A673 (cell line): ENCODE data around the gene KRT27.

Experiments
- EZH2 ChIP-seq: fragments of 200-600 bp; sonication (generic); IDR thresholded peaks from 2 replicates; pipeline ENCODE4 v1.6.1; 2017; ENCODE audit warnings: borderline replicate concordance, low read depth, mild to moderate bottlenecking, mixed read lengths, antibody characterized with exemption, low read length; ENCODE audit not compliant: poor library complexity, severe bottlenecking
- TF ChIP-seq, protein P1 (sequence below): fragments of 300-800, 200-600 bp; sonication (generic); conservative IDR thresholded peaks from 2 replicates; pipeline ENCODE4 v1.5.1; 2017; ENCODE audit warnings: low read depth, mild to moderate bottlenecking, antibody characterized with exemption, low read length, moderate library complexity, mixed read lengths

DNA sequence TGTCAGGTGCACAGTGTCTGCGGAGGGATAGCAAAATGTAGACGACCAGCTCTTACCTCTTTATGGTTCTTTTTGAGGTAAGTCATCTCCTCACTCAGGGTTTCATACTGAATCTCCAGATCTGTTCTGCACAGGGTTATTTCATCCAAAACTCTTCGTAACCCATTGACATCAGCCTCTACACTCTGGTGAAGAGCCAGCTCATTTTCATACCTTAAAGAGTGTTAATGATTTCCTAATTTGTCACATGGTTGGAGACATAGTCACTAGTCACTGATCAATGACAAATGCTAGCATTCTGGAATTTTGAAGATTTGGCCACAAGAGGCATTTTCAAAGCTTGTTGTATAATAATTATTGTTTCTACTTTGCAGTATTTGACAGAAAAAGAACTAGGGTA, 28.5 kb downstream of the KRT27 start:
- TF ChIP-seq, protein P1, sequence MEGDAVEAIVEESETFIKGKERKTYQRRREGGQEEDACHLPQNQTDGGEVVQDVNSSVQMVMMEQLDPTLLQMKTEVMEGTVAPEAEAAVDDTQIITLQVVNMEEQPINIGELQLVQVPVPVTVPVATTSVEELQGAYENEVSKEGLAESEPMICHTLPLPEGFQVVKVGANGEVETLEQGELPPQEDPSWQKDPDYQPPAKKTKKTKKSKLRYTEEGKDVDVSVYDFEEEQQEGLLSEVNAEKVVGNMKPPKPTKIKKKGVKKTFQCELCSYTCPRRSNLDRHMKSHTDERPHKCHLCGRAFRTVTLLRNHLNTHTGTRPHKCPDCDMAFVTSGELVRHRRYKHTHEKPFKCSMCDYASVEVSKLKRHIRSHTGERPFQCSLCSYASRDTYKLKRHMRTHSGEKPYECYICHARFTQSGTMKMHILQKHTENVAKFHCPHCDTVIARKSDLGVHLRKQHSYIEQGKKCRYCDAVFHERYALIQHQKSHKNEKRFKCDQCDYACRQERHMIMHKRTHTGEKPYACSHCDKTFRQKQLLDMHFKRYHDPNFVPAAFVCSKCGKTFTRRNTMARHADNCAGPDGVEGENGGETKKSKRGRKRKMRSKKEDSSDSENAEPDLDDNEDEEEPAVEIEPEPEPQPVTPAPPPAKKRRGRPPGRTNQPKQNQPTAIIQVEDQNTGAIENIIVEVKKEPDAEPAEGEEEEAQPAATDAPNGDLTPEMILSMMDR = no peak
- no peak for TF ChIP-seq EZH2
